ENCODE measurements around the gene ARMC5.

DNA sequence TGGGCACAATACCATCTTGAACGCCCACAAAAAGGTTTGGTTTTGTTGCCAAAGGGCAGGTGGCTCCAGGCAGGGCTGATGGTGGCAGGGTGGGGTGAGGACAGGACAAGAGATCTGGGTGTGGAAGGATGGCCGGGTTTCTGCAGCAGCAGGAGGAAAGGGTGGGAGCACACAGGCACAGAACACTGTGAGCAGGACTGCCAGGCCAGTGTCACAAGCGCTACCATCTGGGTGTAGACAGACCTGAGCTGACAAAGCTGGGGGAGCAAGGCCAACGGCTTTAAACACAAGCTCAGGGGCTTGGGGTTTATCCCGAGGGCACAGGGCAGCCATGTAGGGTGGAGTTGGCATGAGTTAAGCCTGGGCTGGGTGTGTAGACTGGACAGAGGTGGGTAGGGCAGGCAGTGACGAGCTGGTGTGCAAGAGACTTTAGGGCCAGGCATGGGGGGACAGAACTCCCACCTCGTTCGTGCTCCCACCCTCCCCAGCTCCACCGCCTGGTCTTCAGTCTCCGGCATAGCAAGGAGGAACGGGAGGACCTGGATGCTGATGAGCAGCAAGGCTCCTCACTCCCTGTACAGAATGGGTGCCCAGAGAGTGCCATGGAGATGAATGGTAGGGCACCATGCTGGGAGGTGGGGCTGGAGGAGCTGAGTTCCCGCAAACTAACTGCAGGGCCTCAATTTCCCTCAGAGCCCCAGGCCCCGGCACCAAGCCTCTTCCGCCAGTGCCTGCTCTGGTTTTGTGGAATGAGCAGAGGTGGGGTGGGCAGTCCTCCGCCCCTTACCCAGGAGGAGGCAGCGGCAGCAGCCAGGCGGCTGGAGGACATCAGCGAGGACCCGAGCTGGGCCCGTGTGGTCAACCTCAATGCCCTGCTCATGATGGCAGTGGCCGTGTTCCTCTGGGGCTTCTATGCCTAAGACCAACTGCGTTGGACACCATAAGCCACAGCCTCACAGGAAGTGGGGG is 30.6 kb downstream of the ARMC5 start:
- TF ChIP-seq, protein P1, sequence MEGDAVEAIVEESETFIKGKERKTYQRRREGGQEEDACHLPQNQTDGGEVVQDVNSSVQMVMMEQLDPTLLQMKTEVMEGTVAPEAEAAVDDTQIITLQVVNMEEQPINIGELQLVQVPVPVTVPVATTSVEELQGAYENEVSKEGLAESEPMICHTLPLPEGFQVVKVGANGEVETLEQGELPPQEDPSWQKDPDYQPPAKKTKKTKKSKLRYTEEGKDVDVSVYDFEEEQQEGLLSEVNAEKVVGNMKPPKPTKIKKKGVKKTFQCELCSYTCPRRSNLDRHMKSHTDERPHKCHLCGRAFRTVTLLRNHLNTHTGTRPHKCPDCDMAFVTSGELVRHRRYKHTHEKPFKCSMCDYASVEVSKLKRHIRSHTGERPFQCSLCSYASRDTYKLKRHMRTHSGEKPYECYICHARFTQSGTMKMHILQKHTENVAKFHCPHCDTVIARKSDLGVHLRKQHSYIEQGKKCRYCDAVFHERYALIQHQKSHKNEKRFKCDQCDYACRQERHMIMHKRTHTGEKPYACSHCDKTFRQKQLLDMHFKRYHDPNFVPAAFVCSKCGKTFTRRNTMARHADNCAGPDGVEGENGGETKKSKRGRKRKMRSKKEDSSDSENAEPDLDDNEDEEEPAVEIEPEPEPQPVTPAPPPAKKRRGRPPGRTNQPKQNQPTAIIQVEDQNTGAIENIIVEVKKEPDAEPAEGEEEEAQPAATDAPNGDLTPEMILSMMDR (IDR thresholded peaks at IDR 0.05): no peak
- no peak for TF ChIP-seq POLR2A (IDR thresholded peaks at IDR 0.05)
